Neural cell (in vitro differentiated cells): ENCODE measurements around the gene TTC13. TPM values are rescaled to one million over a fixed set of nuclear protein-coding genes. Genes with fewer than 3 reads are reported as not detected.

ENCODE experiments used
- H2AFZ ChIP-seq: fragments of 200-600, 300-800 bp; sonication (generic), shearing (Covaris generic); 2 replicates; pipeline ENCODE4 v1.6.0; 2014; ENCODE audit warnings: low read depth, mild to moderate bottlenecking, antibody characterized with exemption, low read length, moderate library complexity
- H3F3A ChIP-seq: fragments of 200-600 bp; shearing (Covaris generic); 2 replicates; pipeline ENCODE4 v1.6.1; 2016; ENCODE audit warnings: mild to moderate bottlenecking, moderate library complexity, mixed read lengths, antibody characterized with exemption, low read length; ENCODE audit not compliant: insufficient read depth, poor library complexity, severe bottlenecking
- H3K27ac ChIP-seq: fragments of 200-600, 300-800 bp; sonication (generic), shearing (Covaris generic); 2 replicates; pipeline ENCODE4 v1.5.1; 2014; ENCODE audit warnings: mild to moderate bottlenecking, low read length, moderate library complexity
- H3K27me3 ChIP-seq: fragments of 300-800, 200-600 bp; sonication (generic), shearing (Covaris generic); 2 replicates; pipeline ENCODE4 v1.6.0; 2014; ENCODE audit warnings: mild to moderate bottlenecking, low read depth, low read length, moderate library complexity; ENCODE audit not compliant: insufficient read depth
- H3K36me3 ChIP-seq: fragments of 300-800, 200-600 bp; sonication (generic), shearing (Covaris generic); 2 replicates; pipeline ENCODE4 v1.5.1; 2014; ENCODE audit warnings: mild to moderate bottlenecking, antibody characterized with exemption, low read length, moderate library complexity; ENCODE audit not compliant: insufficient read depth
- H3K4me2 ChIP-seq: fragments of 300-800, 200-600 bp; sonication (generic), shearing (Covaris generic); 2 replicates; pipeline ENCODE4 v1.6.0; 2014; ENCODE audit warnings: mild to moderate bottlenecking, low read length
- H3K4me3 ChIP-seq: fragments of 300-800, 200-600 bp; sonication (generic), shearing (Covaris generic); 2 replicates; pipeline ENCODE4 v1.5.1; 2014; ENCODE audit warnings: mild to moderate bottlenecking, low read length, moderate library complexity
- H3K79me2 ChIP-seq: fragments of 200-600 bp; shearing (Covaris generic); replicated peaks from 2 replicates; pipeline ENCODE4 v1.6.0; 2014; ENCODE audit warnings: mild to moderate bottlenecking, low read length, moderate library complexity; ENCODE audit not compliant: insufficient read depth
- H3K9ac ChIP-seq: fragments of 300-800, 200-600 bp; sonication (generic), shearing (Covaris generic); 2 replicates; pipeline ENCODE4 v1.6.1; 2016; ENCODE audit warnings: mild to moderate bottlenecking, low read length, mixed read lengths
- H3K9me2 ChIP-seq: fragments of 200-600 bp; shearing (Covaris generic); 2 replicates; pipeline ENCODE4 v1.6.1; 2016; ENCODE audit warnings: mild to moderate bottlenecking, low read length, mixed read lengths; ENCODE audit not compliant: insufficient read depth
- H3K9me3 ChIP-seq: fragments of 200-600, 300-800 bp; sonication (generic), shearing (Covaris generic); 2 replicates; pipeline ENCODE4 v1.6.1; 2016; ENCODE audit warnings: mild to moderate bottlenecking, mixed run types, low read length, moderate library complexity, mixed read lengths
- H4K20me1 ChIP-seq: fragments of 200-600 bp; shearing (Covaris generic); 2 replicates; pipeline ENCODE4 v1.6.1; 2016; ENCODE audit warnings: mild to moderate bottlenecking, mixed run types; ENCODE audit not compliant: insufficient read depth
- CTCF ChIP-seq: fragments of 450-650 bp; IDR thresholded peaks from 2 replicates; pipeline ENCODE4 v1.5.1; 2014; ENCODE audit warnings: antibody characterized with exemption, mild to moderate bottlenecking, moderate library complexity; ENCODE audit not compliant: poor library complexity, severe bottlenecking
- EP300 ChIP-seq: fragments of 450-650 bp; conservative IDR thresholded peaks from 2 replicates; pipeline ENCODE4 v1.6.1; 2014; ENCODE audit warnings: antibody characterized with exemption, mild to moderate bottlenecking, moderate library complexity; ENCODE audit not compliant: poor library complexity, severe bottlenecking
- EZH2 ChIP-seq: fragments of 200-600, 300-800 bp; shearing (Covaris generic), sonication (generic); IDR thresholded peaks from 2 replicates; pipeline ENCODE4 v1.6.1; 2014; ENCODE audit warnings: antibody characterized with exemption, low read length, borderline replicate concordance, mild to moderate bottlenecking; ENCODE audit not compliant: insufficient read depth, poor library complexity, severe bottlenecking
- MXI1 ChIP-seq: fragments of 450-650 bp; conservative IDR thresholded peaks from 2 replicates; pipeline ENCODE4 v1.6.1; 2014; ENCODE audit warnings: antibody characterized with exemption, mild to moderate bottlenecking; ENCODE audit not compliant: poor library complexity, severe bottlenecking
- POLR2AphosphoS5 ChIP-seq: IDR thresholded peaks from 2 replicates; pipeline ENCODE4 v1.6.1; 2012
- RAD21 ChIP-seq: fragments of 450-650 bp; conservative IDR thresholded peaks from 2 replicates; pipeline ENCODE4 v1.6.1; 2014; ENCODE audit warnings: antibody characterized with exemption, mild to moderate bottlenecking, moderate library complexity
- REST ChIP-seq: IDR thresholded peaks from 2 replicates; pipeline ENCODE4 v1.6.1; 2012; ENCODE audit warnings: borderline replicate concordance
- SMC3 ChIP-seq: fragments of 450-650 bp; conservative IDR thresholded peaks from 2 replicates; pipeline ENCODE4 v1.6.1; 2014; ENCODE audit warnings: antibody characterized with exemption, mild to moderate bottlenecking, moderate library complexity; ENCODE audit not compliant: poor library complexity
- TAF1 ChIP-seq: IDR thresholded peaks from 2 replicates; pipeline ENCODE4 v1.6.1; 2012; ENCODE audit warnings: low read depth
- polyA plus RNA-seq: library from polyadenylated mRNA; depleted of rRNA; stranded (reverse); fragments of >200 nt; gene quantifications from 2 replicates; pipeline ENCODE4 v1.2.3, GENCODE V29; 2014

The TTC13 gene
- polyA plus RNA-seq, 1 donor from 2014 or later = 33.8 TPM

GRCh38 chr1:230858918-230859729, 119.5 kb downstream of the TTC13 start:
- Histone ChIP-seq H3K27me3 (no peaks in the 10 kb centered on the region), H3K9me3 (no peaks in the 10 kb centered on the region), H3K27ac (no peak overlapping the region), H3F3A (no peaks in the 10 kb centered on the region), H3K9me2 (no peaks in the 10 kb centered on the region), H3K4me3 (no peak overlapping the region), H3K9ac (no peak overlapping the region), H3K36me3 (peaks cover 5% of the 10 kb centered on the region), H2AFZ (no peak overlapping the region), H4K20me1 (no peaks in the 10 kb centered on the region), H3K4me2 (no peak overlapping the region), H3K79me2 (peaks cover 9% of the 10 kb centered on the region)
- TF ChIP-seq SMC3 (no peak), EZH2 (no peak), RAD21 (no peak), EP300 (no peak), REST (no peak), CTCF (no peak), TAF1 (no peak), MXI1 (no peak), POLR2AphosphoS5 (no peak)

- Histone ChIP-seq H3F3A (no peaks in the 10 kb centered on the region), H3K9me3 (no peaks in the 10 kb centered on the region), H3K36me3 (peaks cover 5% of the 10 kb centered on the region), H3K27me3 (no peaks in the 10 kb centered on the region), H3K4me3 (no peak overlapping the region), H4K20me1 (no peaks in the 10 kb centered on the region), H3K9me2 (no peaks in the 10 kb centered on the region), H3K27ac (no peak overlapping the region), H3K9ac (no peak overlapping the region), H3K4me2 (no peak overlapping the region), H2AFZ (no peak overlapping the region), H3K79me2 (peaks cover 9% of the 10 kb centered on the region)
- TF ChIP-seq EP300 (no peak), TAF1 (no peak), MXI1 (no peak), CTCF (no peak), RAD21 (no peak), POLR2AphosphoS5 (no peak)
These were observed 120.3 kb downstream of the TTC13 start for GRCh38 chr1:230858236-230858820.
